Breast epithelium (tissue), 4 donors: ENCODE data around the gene ERCC3. TPM values are rescaled to one million over a fixed set of nuclear protein-coding genes. Genes with fewer than 3 reads are reported as not detected.

Source experiments
- DNase-seq, 2 donors: peaks; one replicate each; pipeline ENCODE4 v3.0.0-alpha.2; 2019; ENCODE audit warnings: low spot score in 2 of 2
- H3K27ac ChIP-seq, 2 donors: fragments of 200-600 bp; sonication (generic) in 1 of 2; one replicate each; pipeline ENCODE4 v1.5.1; 2016 to 2019; ENCODE audit warnings: mild to moderate bottlenecking in 1 of 2
- H3K27me3 ChIP-seq, 2 donors: fragments of 200-600 bp; sonication (generic) in 1 of 2; one replicate each; pipeline versions ENCODE4 v1.5.1 to v1.6.0; 2017 to 2019; ENCODE audit warnings: control low read depth in 1 of 2, mild to moderate bottlenecking in 1 of 2
- H3K36me3 ChIP-seq: fragments of 200-600 bp; one replicate; pipeline ENCODE4 v1.5.1; 2019
- H3K4me1 ChIP-seq, 2 donors: fragments of 200-600 bp; sonication (generic); one replicate each; pipeline ENCODE4 v1.5.1; 2016 to 2019; ENCODE audit warnings: control low read depth in 1 of 2
- H3K4me3 ChIP-seq, 3 donors: fragments of 200-600 bp; sonication (generic); 1 replicate in 2 of 3; 2 replicates in 1 of 3; pipeline ENCODE4 v1.5.1; 2016 to 2019; ENCODE audit warnings: mild to moderate bottlenecking in 3 of 3, moderate library complexity in 2 of 3
- H3K9me3 ChIP-seq, 2 donors: fragments of 200-600 bp; sonication (generic) in 1 of 2; one replicate each; pipeline ENCODE4 v1.5.1; 2016 to 2019; ENCODE audit warnings: control low read depth in 1 of 2
- CTCF ChIP-seq, 3 donors: fragments of 450-650 bp; IDR thresholded peaks; one replicate each; pipeline ENCODE4 v1.5.1; 2016 to 2017; ENCODE audit warnings: antibody characterized with exemption in 3 of 3, mild to moderate bottlenecking in 3 of 3, moderate library complexity in 3 of 3
- POLR2A ChIP-seq: fragments of 450-650 bp; IDR thresholded peaks from one replicate; pipeline ENCODE4 v1.6.1; 2016; ENCODE audit warnings: antibody characterized with exemption, mild to moderate bottlenecking, moderate library complexity
- POLR2AphosphoS5 ChIP-seq, 3 donors: sonication (generic); formaldehyde crosslinking; IDR thresholded peaks; one replicate each; pipeline ENCODE4 v1.6.1; 2017; ENCODE audit warnings: antibody characterized with exemption in 3 of 3
- intact Hi-C: fragments of 100-400 bp; cut with DNase I; formaldehyde crosslinking; loops from one replicate; pipeline ENCODE4 v1.15.1; 2023; ENCODE audit warnings: low total_unique reads
- total RNA-seq, 3 donors: library from RNA; depleted of rRNA; stranded (reverse); fragments of >200 nt; gene quantifications; one replicate each; pipeline ENCODE4 v1.1.0, GENCODE V29; 2016

The ERCC3 gene
- total RNA-seq, 3 donors from 2014 or later: 37.3 to 55.2 (median 41.0) TPM

- no peak for DNase-seq
- Histone ChIP-seq H3K4me1 (no peaks in the 10 kb centered on the region), H3K4me3 (no peak overlapping the region), H3K27ac (no peak overlapping the region), H3K36me3 (peaks cover 17% of the 10 kb centered on the region), H3K9me3 (no peaks in the 10 kb centered on the region), H3K27me3 (no peaks in the 10 kb centered on the region)
- intact Hi-C loops: no loop called here
- TF ChIP-seq POLR2A: no peak
- TF ChIP-seq CTCF (IDR thresholded peaks at IDR 0.05): no peak
- no peak for TF ChIP-seq POLR2AphosphoS5 (IDR thresholded peaks at IDR 0.05)
These were observed 18.6 kb downstream of the ERCC3 start for GRCh38 chr2:127275356-127275755.

- Histone ChIP-seq H3K9me3 (no peaks in the 10 kb centered on the region), H3K27me3 (no peaks in the 10 kb centered on the region), H3K27ac (no peak overlapping the region), H3K36me3 (peaks cover 12% of the 10 kb centered on the region), H3K4me1 (no peaks in the 10 kb centered on the region), H3K4me3 (no peak overlapping the region)
- no peak for DNase-seq
- no peak for TF ChIP-seq POLR2AphosphoS5 (IDR thresholded peaks at IDR 0.05)
- TF ChIP-seq POLR2A: no peak
- no peak for TF ChIP-seq CTCF (IDR thresholded peaks at IDR 0.05)
- intact Hi-C loops: no loop called here
These were observed 23.3 kb downstream of the ERCC3 start for GRCh38 chr2:127270663-127271062.

GRCh38 chr2:127261804-127262406 lies 32.0 kb downstream of the ERCC3 start:
- no peak for TF ChIP-seq CTCF (IDR thresholded peaks at IDR 0.05)
- no peak overlapping the region for H3K27ac ChIP-seq
- H3K4me3 ChIP-seq: no peak overlapping the region
- intact Hi-C loops: no loop called here
- peaks cover 6% of the 10 kb centered on the region for H3K36me3 ChIP-seq
- H3K27me3 ChIP-seq: no peaks in the 10 kb centered on the region
- H3K4me1 ChIP-seq: no peaks in the 10 kb centered on the region
- no peak for DNase-seq
- no peaks in the 10 kb centered on the region for H3K9me3 ChIP-seq

GRCh38 chr2:127259355-127259754 lies 34.6 kb downstream of the ERCC3 start:
- H3K27ac ChIP-seq: no peak overlapping the region
- H3K4me3 ChIP-seq: no peak overlapping the region
- peaks cover 6% of the 10 kb centered on the region for H3K36me3 ChIP-seq
- DNase-seq: no peak
- TF ChIP-seq POLR2AphosphoS5 (IDR thresholded peaks at IDR 0.05) (no peak), CTCF (IDR thresholded peaks at IDR 0.05) (no peak), POLR2A (no peak)
- no peaks in the 10 kb centered on the region for H3K27me3 ChIP-seq
- no peaks in the 10 kb centered on the region for H3K9me3 ChIP-seq
- intact Hi-C loops: no loop called here
- H3K4me1 ChIP-seq: no peaks in the 10 kb centered on the region

- Histone ChIP-seq H3K4me1 (no peaks in the 10 kb centered on the region), H3K4me3 (no peak overlapping the region), H3K27ac (no peak overlapping the region), H3K9me3 (no peaks in the 10 kb centered on the region), H3K36me3 (peaks cover 6% of the 10 kb centered on the region), H3K27me3 (no peaks in the 10 kb centered on the region)
- no peak for DNase-seq
- intact Hi-C loops: no loop called here
- TF ChIP-seq POLR2A (no peak), CTCF (IDR thresholded peaks at IDR 0.05) (no peak), POLR2AphosphoS5 (IDR thresholded peaks at IDR 0.05) (no peak)
These were observed 37.1 kb downstream of the ERCC3 start for GRCh38 chr2:127256866-127257265.
